Measurements from ENCODE around the gene C3orf20. TPM values are rescaled to one million over a fixed set of nuclear protein-coding genes. Genes with fewer than 3 reads are reported as not detected.

The C3orf20 gene
- total RNA-seq, 1 experiment from 2014 or later: not detected

- H3K27me3 Mint-ChIP-seq (ENCODE audit: insufficient read depth, unreplicated experiment): peaks cover 20% of the 10 kb centered on the region
- H3K27ac Mint-ChIP-seq (ENCODE audit: low read depth, unreplicated experiment): no peak overlapping the region
- H3K9me3 Mint-ChIP-seq (ENCODE audit: unreplicated experiment): no peaks in the 10 kb centered on the region
- TF ChIP-seq CTCF (IDR thresholded peaks at IDR 0.05; ENCODE audit: unreplicated experiment): no peak
- H3K4me1 Mint-ChIP-seq (ENCODE audit: insufficient read depth, unreplicated experiment): no peaks in the 10 kb centered on the region
- no peak overlapping the region for H3K4me3 Mint-ChIP-seq (ENCODE audit: unreplicated experiment)
- H3K36me3 Mint-ChIP-seq (ENCODE audit: insufficient read depth, unreplicated experiment): no peaks in the 10 kb centered on the region
- CTCF ChIA-PET: no interaction called here
- no peak for DNase-seq (ENCODE audit: unreplicated experiment)
- intact Hi-C loops (cut with micrococcal nuclease): no loop called here
- BruUV-seq (replicated peaks): no TSS peak
- POLR2A ChIA-PET: no interaction called here
These were observed 94.8 kb downstream of the C3orf20 start for GRCh38 chr3:14769544-14770325.

GRCh38 chr3:14770591-14770990 lies 95.7 kb downstream of the C3orf20 start:
- intact Hi-C loops (cut with micrococcal nuclease): no loop called here
- no TSS peak for BruUV-seq (replicated peaks)
- no peak for TF ChIP-seq CTCF (IDR thresholded peaks at IDR 0.05; ENCODE audit: unreplicated experiment)
- no peak for DNase-seq (ENCODE audit: unreplicated experiment)
- POLR2A ChIA-PET: no interaction called here
- Mint-ChIP-seq H3K27ac (ENCODE audit: low read depth, unreplicated experiment) (no peak overlapping the region), H3K9me3 (ENCODE audit: unreplicated experiment) (no peaks in the 10 kb centered on the region), H3K36me3 (ENCODE audit: insufficient read depth, unreplicated experiment) (no peaks in the 10 kb centered on the region), H3K27me3 (ENCODE audit: insufficient read depth, unreplicated experiment) (peaks cover 11% of the 10 kb centered on the region), H3K4me3 (ENCODE audit: unreplicated experiment) (no peak overlapping the region), H3K4me1 (ENCODE audit: insufficient read depth, unreplicated experiment) (no peaks in the 10 kb centered on the region)
- CTCF ChIA-PET: no interaction called here

- intact Hi-C loops (cut with micrococcal nuclease): no loop called here
- Mint-ChIP-seq H3K4me1 (ENCODE audit: insufficient read depth, unreplicated experiment) (no peaks in the 10 kb centered on the region), H3K27ac (ENCODE audit: low read depth, unreplicated experiment) (no peak overlapping the region), H3K27me3 (ENCODE audit: insufficient read depth, unreplicated experiment) (peaks cover 10% of the 10 kb centered on the region), H3K9me3 (ENCODE audit: unreplicated experiment) (no peaks in the 10 kb centered on the region), H3K4me3 (ENCODE audit: unreplicated experiment) (no peak overlapping the region), H3K36me3 (ENCODE audit: insufficient read depth, unreplicated experiment) (no peaks in the 10 kb centered on the region)
- POLR2A ChIA-PET: no interaction called here
- TF ChIP-seq CTCF (IDR thresholded peaks at IDR 0.05; ENCODE audit: unreplicated experiment): no peak
- no peak for DNase-seq (ENCODE audit: unreplicated experiment)
- CTCF ChIA-PET: no interaction called here
- BruUV-seq (replicated peaks): no TSS peak
These were observed 96.9 kb downstream of the C3orf20 start for GRCh38 chr3:14771593-14772497.

- no peak for DNase-seq (ENCODE audit: unreplicated experiment)
- no peak for TF ChIP-seq CTCF (IDR thresholded peaks at IDR 0.05; ENCODE audit: unreplicated experiment)
- Mint-ChIP-seq H3K9me3 (ENCODE audit: unreplicated experiment) (no peaks in the 10 kb centered on the region), H3K36me3 (ENCODE audit: insufficient read depth, unreplicated experiment) (no peaks in the 10 kb centered on the region), H3K4me1 (ENCODE audit: insufficient read depth, unreplicated experiment) (no peaks in the 10 kb centered on the region), H3K27me3 (ENCODE audit: insufficient read depth, unreplicated experiment) (peaks cover 8% of the 10 kb centered on the region), H3K27ac (ENCODE audit: low read depth, unreplicated experiment) (no peak overlapping the region), H3K4me3 (ENCODE audit: unreplicated experiment) (no peak overlapping the region)
- intact Hi-C loops (cut with micrococcal nuclease): no loop called here
- CTCF ChIA-PET: no interaction called here
- POLR2A ChIA-PET: no interaction called here
- BruUV-seq (replicated peaks): no TSS peak
These were observed 97.7 kb downstream of the C3orf20 start for GRCh38 chr3:14772533-14773138.

Measured in MCF 10A (cell line).